WI38 (cell line): ENCODE results near the gene NKX6-1.
A peak's percentile ranks its signal among the peaks of the same experiment; 100 is the strongest.

Source experiments
- H3K4me3 ChIP-seq: 2 replicates; pipeline ENCODE4 v1.5.1; 2011; ENCODE audit warnings: low read depth, mild to moderate bottlenecking, control low read depth, low read length
- TF ChIP-seq, protein P1 (sequence below): IDR thresholded peaks from 2 replicates; pipeline ENCODE4 v1.5.1; 2012; ENCODE audit warnings: low read depth, mild to moderate bottlenecking, control low read depth, low read length

NKX6-1 gene

DNA sequence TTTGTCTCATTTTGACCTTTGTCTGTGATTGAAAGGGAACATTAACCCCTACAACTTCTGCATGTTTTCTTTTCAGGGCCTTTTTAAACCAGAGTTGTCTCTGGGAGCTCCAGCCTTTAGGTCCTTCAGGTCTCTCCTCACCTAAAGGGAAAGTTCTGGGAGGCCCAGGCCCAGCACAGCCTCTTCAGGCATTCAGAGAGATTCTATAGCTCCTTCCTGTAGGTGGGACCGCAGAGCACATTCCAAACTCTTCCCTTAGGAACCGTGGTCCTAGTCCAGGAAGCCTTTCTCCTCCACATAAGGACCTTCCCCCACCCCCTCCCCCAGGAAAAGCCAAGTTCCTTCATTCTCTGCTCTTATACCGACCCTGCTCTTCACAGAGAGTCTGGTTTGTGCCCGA, 14.9 kb downstream of the NKX6-1 start:
- TF ChIP-seq, protein P1, sequence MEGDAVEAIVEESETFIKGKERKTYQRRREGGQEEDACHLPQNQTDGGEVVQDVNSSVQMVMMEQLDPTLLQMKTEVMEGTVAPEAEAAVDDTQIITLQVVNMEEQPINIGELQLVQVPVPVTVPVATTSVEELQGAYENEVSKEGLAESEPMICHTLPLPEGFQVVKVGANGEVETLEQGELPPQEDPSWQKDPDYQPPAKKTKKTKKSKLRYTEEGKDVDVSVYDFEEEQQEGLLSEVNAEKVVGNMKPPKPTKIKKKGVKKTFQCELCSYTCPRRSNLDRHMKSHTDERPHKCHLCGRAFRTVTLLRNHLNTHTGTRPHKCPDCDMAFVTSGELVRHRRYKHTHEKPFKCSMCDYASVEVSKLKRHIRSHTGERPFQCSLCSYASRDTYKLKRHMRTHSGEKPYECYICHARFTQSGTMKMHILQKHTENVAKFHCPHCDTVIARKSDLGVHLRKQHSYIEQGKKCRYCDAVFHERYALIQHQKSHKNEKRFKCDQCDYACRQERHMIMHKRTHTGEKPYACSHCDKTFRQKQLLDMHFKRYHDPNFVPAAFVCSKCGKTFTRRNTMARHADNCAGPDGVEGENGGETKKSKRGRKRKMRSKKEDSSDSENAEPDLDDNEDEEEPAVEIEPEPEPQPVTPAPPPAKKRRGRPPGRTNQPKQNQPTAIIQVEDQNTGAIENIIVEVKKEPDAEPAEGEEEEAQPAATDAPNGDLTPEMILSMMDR, result no peak
- H3K4me3 ChIP-seq, result no peak overlapping the region

DNA sequence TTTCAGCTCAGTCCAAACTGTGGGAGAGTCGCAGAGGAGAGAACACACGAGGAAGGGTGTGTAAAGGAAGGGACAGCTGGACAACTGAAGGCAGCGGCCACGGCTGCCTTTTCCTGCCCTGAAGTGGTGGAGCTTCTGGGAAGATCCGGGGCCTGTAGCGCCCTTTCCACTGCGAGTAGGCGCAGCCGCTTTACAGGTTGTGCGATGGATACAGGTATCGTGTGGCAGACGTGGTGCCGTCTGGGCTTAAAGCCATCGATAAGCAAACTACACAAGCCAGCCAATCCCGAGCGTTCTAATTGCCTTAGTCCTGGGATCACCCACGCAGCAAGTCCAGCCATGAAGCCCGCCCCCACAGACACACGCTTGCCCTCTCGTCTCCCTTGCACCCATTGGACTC, 15.4 kb downstream of the NKX6-1 start:
- TF ChIP-seq, protein P1, result no peak
- no peak overlapping the region for H3K4me3 ChIP-seq

DNA sequence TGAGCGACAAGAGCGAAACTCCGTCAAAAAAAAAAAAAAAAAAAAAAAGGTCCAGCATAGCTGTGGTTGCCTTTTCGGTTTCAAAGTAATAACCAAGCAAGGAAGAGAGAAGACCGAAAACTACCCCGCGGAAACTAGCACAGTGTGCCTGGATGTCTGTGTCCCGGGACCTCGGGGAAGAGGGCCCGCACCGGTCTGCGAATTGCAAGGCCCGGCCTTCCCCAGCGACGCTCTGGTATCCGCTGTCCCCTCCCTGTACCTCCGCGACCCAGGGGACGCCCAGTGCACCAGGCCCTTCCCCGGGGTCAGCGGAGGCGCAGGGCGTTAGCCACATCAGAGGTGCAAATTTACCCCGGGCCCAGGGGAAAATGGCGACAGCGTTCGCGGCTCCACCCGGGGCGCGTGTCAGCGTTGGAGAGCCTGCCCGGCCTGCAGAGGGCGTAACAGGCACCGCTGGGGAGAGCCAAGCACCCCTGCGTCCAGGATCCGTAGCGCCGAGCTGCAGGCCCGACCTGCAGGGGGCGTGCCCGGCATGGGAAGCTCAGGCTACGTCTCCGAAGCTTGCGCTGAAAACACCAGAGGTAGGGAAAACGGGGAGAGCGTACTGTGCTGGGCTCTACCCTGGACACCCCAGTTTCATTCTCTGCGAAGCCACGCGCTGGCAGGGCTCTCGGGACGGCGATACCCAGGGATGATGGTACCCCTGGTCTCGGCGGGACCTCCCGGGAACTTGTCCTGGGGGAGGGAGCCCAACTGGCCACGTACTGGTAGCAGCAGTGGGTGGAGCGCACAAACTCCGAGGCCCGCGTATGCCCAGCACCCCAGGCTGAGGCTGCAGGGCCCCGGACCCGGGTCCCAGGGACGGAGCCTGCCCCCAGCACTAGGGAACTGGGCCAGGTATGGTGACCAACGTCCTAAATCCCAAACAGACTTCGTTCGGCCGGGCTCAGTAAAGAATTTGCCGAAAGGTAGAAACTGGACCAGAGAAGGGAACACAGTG, 16.2 kb downstream of the NKX6-1 start:
- no peak overlapping the region for H3K4me3 ChIP-seq
- TF ChIP-seq, protein P1, result peak; percentile 16; the same call in 1 of the 2 replicates

DNA sequence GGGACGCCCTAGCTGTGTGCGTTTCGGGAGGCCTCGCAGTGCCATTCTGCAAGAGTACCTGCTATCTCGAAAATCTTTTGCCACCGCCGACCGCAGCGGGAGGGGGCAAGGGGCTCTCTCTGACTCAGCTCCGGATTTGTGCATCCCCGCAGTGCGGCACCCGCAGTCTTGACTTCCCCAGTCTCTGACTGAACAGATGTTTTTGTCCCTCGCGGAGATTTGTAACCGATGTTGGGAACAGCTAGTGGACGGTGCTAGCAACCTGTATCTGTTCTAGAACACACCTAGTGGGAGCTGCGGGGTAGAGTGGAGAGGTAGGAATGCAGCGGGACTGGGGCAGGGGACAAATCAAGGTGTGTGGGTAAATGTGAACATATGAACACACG, 17.2 kb downstream of the NKX6-1 start:
- TF ChIP-seq, protein P1, result no peak
- H3K4me3 ChIP-seq, result no peak overlapping the region

DNA sequence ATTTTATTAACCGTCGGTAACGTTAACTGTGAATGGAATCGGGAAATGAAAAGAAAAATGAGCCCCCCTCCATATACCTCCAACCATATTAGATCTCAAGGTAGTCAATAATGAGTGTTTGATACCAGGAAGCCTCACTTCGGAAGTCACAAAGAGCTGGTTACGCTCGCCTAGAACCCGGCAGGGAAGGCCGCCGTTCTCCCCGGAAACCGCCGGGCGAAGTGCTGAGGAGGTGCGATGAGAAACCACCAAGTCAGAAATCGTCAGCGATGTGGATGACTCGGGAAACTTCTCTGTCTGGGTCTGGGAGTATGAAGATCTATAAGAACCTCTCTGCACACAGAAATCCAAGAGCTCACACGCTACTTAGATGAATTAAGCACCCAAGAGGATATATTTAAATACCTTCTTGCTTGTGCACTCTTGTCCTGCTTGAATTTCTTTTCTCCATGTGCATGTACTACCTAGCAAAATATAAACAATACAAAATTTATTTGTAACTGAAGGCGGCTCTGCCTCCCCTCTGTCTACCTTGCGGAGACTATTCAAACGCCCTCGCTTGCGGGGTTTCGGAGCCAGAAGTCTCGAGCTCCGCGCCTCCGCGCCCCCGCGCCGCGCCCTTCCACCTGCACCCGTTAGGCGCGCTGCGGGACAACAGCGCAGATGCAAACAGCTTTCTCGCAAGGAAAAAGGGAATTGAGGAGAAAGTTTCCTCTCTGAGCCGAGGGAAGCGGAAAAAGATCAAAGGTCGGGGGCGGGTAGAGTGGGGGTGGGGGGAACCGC, 17.8 kb downstream of the NKX6-1 start:
- H3K4me3 ChIP-seq, result no peak overlapping the region
- TF ChIP-seq, protein P1, result no peak

DNA sequence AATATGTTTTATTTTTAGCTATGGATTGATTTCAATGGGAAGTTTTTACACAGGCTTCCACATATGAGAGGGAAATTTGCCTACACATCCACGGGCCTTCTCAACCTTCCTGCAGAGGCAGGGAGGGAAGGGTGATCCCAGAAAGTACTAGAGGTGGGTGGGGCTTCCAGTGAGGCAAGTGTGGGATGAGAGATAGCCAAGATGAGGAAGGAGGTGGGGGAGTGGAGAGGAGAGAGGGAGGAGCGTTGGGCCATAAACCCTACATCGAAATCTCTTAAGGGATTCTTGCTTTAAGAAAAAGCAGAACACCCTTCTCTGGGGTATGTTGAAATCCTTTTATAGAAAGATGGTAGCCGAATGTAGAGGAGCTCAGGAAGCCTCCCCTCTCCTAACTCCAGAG, 19.0 kb downstream of the NKX6-1 start:
- no peak overlapping the region for H3K4me3 ChIP-seq

More for the DNA sequence above, 19.0 kb downstream of the NKX6-1 start:
- TF ChIP-seq, protein P1, result no peak
